ENCODE measurements around the gene CERK. TPM values are rescaled to one million over a fixed set of nuclear protein-coding genes. Genes with fewer than 3 reads are reported as not detected.

Gene CERK
- total and polyA plus RNA-seq, 2 of the 13 experiments (the other 11 are each of a cell fraction or from before 2014, with no cell fraction given): 40.3 to 41.9 TPM

- TF ChIP-seq, protein P1, sequence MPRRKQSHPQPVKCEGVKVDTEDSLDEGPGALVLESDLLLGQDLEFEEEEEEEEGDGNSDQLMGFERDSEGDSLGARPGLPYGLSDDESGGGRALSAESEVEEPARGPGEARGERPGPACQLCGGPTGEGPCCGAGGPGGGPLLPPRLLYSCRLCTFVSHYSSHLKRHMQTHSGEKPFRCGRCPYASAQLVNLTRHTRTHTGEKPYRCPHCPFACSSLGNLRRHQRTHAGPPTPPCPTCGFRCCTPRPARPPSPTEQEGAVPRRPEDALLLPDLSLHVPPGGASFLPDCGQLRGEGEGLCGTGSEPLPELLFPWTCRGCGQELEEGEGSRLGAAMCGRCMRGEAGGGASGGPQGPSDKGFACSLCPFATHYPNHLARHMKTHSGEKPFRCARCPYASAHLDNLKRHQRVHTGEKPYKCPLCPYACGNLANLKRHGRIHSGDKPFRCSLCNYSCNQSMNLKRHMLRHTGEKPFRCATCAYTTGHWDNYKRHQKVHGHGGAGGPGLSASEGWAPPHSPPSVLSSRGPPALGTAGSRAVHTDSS (CRISPR knock-in tag; conservative IDR thresholded peaks at IDR 0.05): no peak
- TF ChIP-seq, protein P2, sequence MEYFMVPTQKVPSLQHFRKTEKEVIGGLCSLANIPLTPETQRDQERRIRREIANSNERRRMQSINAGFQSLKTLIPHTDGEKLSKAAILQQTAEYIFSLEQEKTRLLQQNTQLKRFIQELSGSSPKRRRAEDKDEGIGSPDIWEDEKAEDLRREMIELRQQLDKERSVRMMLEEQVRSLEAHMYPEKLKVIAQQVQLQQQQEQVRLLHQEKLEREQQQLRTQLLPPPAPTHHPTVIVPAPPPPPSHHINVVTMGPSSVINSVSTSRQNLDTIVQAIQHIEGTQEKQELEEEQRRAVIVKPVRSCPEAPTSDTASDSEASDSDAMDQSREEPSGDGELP (IDR thresholded peaks at IDR 0.05; ENCODE audit: borderline replicate concordance, low read depth): peak; percentile 90; the same call in 1 of the 2 replicates
- TF ChIP-seq, protein P3, sequence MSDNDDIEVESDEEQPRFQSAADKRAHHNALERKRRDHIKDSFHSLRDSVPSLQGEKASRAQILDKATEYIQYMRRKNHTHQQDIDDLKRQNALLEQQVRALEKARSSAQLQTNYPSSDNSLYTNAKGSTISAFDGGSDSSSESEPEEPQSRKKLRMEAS (IDR thresholded peaks at IDR 0.05): peak; percentile 79
- TF ChIP-seq, protein P4, sequence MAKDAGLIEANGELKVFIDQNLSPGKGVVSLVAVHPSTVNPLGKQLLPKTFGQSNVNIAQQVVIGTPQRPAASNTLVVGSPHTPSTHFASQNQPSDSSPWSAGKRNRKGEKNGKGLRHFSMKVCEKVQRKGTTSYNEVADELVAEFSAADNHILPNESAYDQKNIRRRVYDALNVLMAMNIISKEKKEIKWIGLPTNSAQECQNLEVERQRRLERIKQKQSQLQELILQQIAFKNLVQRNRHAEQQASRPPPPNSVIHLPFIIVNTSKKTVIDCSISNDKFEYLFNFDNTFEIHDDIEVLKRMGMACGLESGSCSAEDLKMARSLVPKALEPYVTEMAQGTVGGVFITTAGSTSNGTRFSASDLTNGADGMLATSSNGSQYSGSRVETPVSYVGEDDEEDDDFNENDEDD (CRISPR knock-in tag; IDR thresholded peaks at IDR 0.05; ENCODE audit: borderline replicate concordance): peak; percentile 20; the same call in 1 of the 2 replicates
- TF ChIP-seq ZNF724P (CRISPR knock-in tag; IDR thresholded peaks at IDR 0.05; ENCODE audit: borderline replicate concordance) (no peak), ZBTB26 (CRISPR knock-in tag; IDR thresholded peaks at IDR 0.05; ENCODE audit: borderline replicate concordance) (peak; percentile 62; the same call in 1 of the 2 replicates), GRHL1 (CRISPR knock-in tag; conservative IDR thresholded peaks at IDR 0.05) (no peak), IKZF1 (IDR thresholded peaks at IDR 0.05) (no peak), NFIB (CRISPR knock-in tag; IDR thresholded peaks at IDR 0.05; ENCODE audit: borderline replicate concordance) (no peak), MYC (CRISPR knock-in tag; IDR thresholded peaks at IDR 0.05; ENCODE audit: borderline replicate concordance) (peak; percentile 33; the same call in 1 of the 2 replicates), HMG20A (CRISPR knock-in tag; IDR thresholded peaks at IDR 0.05; ENCODE audit: borderline replicate concordance) (no peak), DNMT1 (CRISPR knock-in tag; IDR thresholded peaks at IDR 0.05) (no peak), ZNF256 (CRISPR knock-in tag; conservative IDR thresholded peaks at IDR 0.05) (no peak), ZNF639 (CRISPR knock-in tag; conservative IDR thresholded peaks at IDR 0.05) (no peak), NR2F6 (IDR thresholded peaks at IDR 0.05) (no peak), NR2F6 (CRISPR knock-in tag; IDR thresholded peaks at IDR 0.05) (peak; percentile 21; the same call in 1 of the 2 replicates), ATRX (CRISPR knock-in tag; IDR thresholded peaks at IDR 0.05; ENCODE audit: borderline replicate concordance) (no peak), SYNCRIP (IDR thresholded peaks at IDR 0.05; ENCODE audit: insufficient read depth, low read depth, low read length) (no peak)
- TF ChIP-seq, protein P5, sequence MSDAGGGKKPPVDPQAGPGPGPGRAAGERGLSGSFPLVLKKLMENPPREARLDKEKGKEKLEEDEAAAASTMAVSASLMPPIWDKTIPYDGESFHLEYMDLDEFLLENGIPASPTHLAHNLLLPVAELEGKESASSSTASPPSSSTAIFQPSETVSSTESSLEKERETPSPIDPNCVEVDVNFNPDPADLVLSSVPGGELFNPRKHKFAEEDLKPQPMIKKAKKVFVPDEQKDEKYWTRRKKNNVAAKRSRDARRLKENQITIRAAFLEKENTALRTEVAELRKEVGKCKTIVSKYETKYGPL (CRISPR knock-in tag; IDR thresholded peaks at IDR 0.05): no peak
- TF ChIP-seq, protein P6, sequence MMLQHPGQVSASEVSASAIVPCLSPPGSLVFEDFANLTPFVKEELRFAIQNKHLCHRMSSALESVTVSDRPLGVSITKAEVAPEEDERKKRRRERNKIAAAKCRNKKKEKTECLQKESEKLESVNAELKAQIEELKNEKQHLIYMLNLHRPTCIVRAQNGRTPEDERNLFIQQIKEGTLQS (CRISPR knock-in tag; IDR thresholded peaks at IDR 0.05): no peak
Measured at GRCh38 chr22:46652847-46653331, 85.2 kb downstream of the CERK start (continued).

All from HepG2 (cell line).